Activated T-cell treated with anti-CD3 and anti-CD28 coated beads for 48 hours (primary cell): ENCODE results near the gene TMEM219.
"Not testable (repeated sequence)": the region's sequence is repeated elsewhere in the genome, so short reads cannot be mapped to it uniquely, and the experiment has no call there.

Experiments
- DNase-seq: peaks from one replicate; pipeline ENCODE4 v3.0.0-alpha.2; 2020; ENCODE audit warnings: low read depth

TMEM219 gene, protein sequence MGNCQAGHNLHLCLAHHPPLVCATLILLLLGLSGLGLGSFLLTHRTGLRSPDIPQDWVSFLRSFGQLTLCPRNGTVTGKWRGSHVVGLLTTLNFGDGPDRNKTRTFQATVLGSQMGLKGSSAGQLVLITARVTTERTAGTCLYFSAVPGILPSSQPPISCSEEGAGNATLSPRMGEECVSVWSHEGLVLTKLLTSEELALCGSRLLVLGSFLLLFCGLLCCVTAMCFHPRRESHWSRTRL

DNA sequence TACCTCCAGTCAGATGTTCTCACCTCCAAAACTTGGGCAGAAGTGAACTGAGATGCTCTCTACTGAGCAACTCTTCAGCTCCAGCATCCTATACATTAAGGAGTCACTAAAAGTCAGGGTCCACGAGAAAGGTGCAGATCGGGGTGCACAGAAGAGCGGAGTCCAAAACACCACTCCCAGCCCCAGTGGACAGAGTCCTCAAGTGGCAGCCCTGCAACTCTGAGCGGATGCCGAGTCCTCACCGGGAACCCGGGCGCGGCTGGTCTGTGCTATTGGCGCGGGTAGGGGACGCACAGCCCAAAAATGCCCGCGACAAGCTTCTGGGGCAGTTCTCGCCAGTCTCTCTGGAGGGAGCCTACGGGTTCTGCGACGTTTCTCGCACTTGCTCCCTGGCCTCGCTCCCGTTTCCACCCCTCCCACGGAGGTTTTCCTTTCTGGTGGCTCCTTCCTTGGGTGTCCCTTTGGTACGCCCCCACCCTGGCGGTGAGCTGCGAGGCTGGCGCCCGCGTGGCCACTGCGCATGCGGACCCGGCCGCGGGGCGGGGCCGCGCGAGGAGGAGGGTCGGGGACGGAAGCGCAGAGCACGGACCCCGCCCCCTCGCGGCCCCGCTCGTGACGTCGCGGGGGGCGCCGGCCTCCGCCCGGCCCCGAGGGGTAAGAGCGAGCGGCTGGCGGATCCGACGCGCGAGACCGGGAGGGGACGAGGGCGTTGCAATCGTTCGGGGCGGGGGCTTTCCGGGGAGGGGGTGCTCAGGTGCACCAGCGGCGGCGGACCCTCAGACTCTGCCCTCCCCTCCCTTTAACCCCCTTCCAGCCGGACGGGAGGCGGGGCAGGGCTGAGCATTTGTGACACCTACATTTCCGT lies at the start of gene TMEM219:
Gene TMEM219 (plus strand): TSS at position 601 of the 865 bp plus-strand sequence. CDS start 1,065 bp downstream, outside the sequence.
- DNase-seq = peak; percentile 95

DNA sequence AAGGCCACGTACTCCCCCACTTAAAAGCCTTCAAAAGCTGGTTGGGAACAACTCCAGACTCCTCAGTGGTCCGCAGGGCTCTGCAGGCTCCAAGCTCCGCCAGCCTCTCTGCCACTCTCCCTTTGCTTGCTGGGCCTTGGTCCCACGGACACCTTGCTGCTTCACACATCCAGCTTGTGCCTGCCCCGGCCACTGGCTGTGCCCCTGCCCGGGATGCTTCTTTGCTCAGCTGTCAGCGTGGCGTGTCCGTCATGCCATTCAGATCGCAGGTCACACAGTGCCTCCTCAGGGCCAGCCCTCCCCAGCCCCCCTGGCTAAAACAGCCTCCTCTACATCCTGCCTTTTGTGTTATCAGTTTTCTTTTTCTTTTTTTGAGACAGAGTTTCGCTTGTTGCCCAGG lies 49.8 kb upstream of the TMEM219 start:
- DNase-seq = no peak

DNA sequence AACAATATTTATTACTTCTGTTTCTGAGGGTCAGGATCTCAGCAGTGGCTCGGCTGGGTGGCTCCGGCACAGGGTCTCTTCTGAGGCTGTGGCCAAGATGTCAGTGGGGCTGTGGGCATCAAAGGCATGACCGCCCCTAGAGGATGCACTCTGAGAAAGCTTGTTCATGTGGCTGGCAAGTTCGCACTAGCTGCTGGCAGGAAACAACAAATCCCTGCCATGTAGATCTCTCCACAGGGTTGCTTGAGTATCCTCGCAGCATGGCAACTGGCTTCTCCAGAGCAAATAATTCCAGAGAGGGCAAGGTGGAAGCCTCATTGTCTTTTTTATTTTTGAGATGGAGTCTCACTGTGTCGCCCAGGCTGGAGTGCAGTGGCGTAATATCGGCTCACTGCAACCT lies 48.4 kb upstream of the TMEM219 start:
- no peak for DNase-seq

DNA sequence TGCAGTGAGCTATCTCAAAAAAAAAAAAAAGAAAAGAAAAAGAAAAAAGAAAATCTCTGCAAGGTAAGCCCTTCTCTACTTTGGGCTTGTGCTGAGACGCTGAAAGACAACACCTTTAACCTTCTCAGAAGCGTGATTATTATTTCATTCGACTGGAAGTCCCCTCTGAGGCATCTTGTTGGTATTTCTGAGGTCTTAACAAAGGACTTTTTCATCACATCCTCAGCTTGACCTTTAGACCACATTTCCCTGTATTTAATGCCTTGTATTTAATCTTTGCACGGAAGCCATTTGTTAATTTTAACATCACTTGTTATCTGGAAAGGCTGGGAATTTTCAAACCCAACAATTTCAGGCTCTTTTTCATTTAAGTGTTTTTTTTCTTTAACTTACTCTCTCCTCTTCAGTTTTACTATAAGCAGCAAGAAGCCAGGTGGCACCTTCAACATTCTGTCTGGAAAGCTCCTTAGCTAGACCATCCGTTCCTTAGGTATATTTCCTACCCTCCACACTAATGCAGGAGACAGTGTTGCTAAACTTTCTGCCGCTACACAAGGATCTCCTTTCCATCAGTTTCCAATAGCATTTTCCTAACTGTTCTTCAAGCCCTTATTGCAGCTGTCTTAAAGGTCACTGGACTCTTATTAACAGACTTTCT lies 46.2 kb upstream of the TMEM219 start:
- DNase-seq = no peak

DNA sequence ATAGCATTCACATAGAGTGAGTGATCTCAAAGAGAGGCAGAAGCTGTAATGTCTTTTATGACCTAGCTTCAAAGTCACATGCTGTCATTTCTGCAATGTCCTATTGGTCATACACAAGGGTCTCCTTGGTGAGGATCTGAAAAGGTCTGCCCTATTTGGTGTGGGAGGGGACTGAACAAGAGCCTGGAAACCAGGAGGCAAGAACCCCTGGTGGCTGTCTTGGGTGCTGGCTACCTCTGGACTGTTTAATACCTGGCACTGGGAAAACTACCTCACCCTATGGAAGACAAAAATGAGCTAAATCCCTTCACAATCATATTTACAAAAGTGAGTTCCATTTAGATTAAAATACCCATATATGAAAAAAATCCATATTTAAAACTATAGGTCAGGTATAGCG lies 44.9 kb upstream of the TMEM219 start:
- DNase-seq = no peak

DNA sequence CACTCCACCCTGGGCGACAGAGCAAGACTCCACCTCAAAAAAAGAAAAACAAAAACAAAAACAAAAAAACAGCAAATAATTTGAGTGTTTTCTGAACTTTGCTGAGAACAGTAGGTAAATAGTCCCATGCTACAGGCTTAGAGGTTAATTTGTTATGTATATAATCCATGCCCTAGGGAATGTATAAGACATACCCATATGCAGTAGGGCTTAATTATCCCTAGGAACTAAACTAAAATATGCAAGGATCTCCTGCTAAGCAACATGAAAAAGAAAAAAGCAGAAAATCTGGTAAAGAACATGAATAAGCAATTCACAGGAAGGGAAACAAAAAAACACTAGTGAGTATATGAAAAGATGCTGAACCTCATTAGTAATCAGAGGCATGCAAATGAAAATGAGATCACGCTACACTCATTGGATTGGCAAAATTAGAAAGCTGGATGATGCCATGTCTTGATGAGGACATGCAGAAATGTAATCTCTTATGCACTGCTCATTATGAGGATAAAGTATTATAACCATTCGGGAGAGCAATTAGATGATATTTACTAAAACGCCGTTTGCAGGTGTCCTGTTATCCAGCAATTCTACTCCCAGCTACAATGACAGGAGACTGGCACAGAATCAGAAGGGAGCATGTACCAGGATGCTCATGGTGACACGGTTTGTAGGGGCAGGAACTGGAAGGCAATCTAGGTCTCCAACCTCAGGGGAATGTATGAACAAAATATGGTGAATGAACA lies 41.4 kb upstream of the TMEM219 start:
- no peak for DNase-seq

DNA sequence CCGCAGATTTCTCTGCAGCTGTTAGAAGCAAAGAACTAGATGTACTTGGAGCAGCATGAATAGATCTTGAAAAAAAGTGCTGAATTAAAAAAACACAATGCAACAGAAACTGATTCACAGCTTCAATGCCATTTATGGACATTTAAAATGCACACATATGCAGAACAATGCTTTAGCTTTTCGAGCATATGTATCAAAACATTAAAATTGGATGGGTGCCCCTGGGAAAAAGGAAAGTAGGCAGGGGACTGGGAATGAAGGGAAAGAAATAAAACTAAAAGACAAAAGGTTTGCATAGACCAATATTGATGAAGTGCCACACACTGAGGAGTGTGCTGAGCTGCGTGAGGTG lies 40.9 kb upstream of the TMEM219 start:
- no peak for DNase-seq

DNA sequence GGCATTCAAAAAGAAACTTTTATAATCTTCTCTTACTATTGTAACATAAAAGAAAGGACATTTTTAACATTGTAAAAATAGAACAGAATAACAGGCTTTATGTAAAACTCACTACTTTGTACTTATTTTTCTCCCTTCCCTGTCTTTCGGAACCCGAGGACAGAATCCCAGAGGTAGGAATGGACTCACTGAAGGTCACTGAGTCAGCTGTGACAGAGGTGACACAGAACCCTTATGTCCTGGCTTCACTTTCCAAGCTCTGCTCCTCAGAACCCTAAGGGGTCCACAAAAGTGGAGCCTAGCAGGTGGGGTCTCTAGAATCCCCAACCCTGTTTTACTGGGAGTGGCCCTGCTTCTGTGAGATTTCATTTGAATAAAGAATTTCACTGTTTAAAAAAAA lies 39.6 kb upstream of the TMEM219 start:
- DNase-seq = no peak

DNA sequence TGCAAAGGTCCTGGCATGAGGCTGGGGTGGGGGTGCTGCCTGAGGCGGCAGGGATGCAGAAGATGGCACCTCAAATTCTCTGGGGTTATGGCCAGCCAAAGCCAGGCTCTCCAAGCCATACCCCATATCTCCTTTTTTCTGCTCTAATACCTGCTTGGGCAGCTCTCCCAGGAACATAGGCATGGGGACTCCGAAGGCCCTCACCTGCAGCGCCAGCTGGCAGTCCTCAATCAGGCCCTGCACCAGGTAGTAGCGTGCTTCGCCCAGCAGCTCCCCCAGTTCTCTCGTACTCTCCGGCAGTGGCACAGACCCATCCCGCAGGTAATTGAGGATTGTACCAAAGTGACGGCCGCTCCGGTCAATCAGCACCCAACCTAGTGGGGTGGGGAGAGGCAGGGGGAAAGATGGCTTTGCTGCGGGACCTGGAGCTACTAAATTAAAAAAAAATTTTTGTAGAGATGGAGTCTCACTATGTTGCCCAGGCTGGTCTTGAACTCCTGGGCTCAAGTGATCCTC lies 38.8 kb upstream of the TMEM219 start:
- DNase-seq = no peak

DNA sequence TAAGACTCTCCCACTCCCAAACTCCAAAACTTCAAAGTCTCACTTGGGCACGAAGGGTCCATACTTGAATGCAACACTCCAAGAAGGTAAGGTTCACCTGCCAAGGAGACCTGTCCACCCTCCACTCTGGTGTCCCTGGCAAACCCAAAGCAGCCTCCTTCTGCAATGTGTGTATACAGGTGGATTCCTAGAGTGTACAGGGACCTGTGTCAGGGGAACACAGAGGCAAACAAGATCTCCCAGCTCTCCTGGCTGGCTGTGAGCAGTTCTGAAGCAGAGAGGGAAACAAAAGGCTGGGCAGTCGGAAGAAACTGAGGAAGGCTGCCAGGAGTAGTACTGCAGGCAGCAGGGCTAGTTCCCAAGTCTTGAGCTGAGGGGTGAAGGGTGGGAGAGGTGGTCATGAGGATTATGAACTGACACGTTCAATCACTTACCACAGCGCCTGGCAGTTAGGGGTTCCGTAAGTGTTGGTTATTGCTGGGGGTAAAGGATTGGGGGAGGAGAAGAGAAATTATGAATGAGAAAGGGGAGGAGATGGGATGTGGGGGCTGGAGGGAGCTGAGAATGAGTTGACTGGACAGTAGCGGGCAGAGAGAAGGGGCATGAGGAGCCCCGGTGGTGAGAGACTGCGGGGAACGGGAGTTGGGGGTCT lies 36.6 kb upstream of the TMEM219 start:
- no peak for DNase-seq

DNA sequence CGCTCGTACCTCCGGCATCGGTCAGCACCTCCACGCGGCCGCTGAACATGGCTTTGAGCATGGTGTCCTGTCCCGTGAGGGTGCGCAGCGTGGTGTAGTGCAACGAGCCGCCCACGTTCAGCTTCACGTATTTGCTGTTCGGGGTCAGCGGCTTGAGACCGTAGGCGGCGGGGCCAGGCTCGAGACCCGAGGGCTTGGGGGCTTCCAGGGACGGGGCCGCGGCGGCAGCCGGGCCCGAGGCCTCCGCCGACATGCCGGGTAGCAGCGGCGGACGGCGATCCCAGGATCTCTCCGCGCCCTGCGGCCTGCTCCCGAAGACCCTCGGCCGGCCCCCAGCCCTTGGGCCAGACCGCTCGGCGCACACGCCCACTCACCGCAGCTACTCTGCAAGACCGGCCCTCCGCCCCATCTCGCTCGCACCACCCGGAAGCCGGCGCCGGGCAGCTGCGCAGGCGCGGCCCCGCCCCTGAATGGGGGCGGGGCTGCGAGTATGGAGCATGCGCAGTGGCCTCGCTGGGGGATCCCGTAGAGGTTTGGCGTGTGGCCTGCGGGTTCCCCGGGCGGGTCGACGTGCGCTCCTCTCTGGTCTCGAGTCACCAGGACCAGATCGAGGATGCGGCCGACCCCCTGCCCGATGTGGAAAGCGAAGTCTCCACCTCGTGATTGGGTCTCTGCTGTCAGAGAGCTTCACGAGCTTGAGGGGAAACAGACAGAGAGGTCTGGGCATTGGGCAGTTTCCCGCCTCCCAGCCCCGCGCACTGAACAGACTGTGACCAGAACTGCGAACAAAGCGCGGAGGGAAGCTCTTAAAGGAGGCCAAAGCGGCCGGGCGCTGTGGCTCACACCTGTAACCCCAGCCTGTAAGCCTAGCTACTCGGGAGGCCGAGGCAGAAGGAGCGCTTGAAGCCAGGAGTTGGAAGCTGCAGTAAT lies 35.8 kb upstream of the TMEM219 start, which contains the start of gene KCTD13:
Gene KCTD13 (minus strand): TSS at position 446 of the 930 bp plus-strand sequence. CDS start 193 bp downstream, at position 253.
- DNase-seq = peak; percentile 96

DNA sequence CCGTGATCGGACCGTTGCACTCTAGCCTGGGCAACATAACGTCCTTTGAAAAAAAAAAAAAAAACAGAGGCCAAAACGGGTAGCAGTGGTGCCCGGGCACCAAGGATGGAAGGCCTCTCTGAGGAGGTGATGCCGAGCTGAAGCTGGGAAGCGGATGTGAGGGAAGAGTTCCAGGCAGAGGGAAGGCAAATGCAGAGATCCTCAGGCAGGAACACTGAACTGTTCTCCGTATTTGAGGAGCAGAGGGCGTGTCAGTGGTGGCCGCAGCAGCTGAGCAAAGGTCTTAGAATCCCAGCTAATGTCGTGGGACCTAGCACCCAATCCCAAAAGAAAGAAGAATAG lies 35.2 kb upstream of the TMEM219 start:
- DNase-seq = no peak

DNA sequence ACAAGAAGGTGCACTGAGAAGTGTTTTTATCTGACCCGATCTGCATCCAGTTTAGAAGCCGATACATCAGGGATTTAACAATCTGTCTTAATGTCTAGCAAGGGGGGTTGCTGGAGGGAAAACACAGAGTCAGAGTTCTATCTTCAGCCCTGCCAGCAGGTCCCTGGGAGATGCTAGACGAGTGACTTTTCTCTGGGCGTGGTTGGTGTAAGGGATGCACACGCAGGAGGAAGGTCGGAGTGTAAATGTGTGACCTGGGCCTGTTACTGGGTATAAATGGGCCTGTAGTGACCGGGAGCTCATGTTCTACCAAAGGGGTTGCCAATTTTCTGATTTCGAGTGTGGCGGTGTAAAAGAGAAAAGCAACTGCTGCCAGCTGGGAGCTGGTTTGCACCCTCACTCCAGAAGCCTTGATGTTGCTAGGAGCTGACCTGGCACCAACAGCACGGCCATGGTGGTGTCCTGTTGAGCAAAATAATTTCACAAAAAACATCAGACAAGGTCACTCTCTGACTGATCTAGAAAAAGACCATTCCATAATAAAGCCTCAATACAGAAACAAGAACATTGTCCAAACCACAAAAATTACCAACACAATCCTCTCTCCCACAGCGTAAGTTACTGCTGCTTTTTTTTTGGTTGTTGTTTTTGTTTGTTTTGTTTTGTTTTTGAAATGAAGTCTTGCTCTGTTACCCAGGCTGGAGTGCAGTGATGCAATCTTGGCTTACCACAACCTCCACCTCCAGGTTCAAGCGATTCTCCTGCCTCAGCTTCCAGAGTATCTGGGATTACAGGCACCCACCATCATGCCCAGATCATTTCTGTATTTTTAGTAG lies 34.6 kb upstream of the TMEM219 start:
- no peak for DNase-seq

DNA sequence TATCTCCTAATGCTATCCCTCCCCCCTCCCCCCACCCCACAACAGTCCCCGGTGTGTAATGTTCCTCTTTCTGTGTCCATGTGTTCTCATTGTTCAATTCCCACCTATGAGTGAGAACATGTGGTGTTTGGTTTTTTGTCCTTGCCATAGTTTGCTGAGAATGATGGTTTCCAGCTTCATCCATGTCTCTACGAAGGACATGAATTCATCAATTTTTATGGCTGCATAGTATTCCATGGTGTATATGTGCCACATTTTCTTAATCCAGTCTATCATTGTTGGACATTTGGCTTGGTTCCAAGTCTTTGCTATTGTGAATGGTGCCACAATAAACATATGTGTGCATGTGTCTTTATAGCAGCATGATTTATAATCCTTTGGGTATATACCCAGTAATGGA lies 30.1 kb upstream of the TMEM219 start:
- not testable (repeated sequence) for DNase-seq

DNA sequence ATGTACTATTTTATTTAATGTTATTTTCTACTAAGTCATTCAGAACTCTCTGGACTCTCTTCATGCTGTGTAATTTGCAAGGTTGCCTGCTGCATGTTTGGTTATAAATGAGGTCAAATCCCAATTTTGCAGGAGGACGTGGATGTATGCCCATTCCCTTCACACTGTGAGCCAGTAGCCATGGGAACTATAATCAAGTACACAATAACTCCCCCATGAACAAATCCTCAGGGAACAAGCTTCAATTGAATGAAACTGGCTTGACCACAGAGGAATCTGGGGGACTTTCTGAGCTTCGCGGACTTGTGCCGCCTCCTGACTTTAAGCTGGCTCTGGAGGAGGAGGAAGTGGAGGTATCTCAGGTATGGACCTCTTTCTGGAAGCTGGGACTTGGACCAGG lies 21.2 kb upstream of the TMEM219 start:
- DNase-seq = no peak

DNA sequence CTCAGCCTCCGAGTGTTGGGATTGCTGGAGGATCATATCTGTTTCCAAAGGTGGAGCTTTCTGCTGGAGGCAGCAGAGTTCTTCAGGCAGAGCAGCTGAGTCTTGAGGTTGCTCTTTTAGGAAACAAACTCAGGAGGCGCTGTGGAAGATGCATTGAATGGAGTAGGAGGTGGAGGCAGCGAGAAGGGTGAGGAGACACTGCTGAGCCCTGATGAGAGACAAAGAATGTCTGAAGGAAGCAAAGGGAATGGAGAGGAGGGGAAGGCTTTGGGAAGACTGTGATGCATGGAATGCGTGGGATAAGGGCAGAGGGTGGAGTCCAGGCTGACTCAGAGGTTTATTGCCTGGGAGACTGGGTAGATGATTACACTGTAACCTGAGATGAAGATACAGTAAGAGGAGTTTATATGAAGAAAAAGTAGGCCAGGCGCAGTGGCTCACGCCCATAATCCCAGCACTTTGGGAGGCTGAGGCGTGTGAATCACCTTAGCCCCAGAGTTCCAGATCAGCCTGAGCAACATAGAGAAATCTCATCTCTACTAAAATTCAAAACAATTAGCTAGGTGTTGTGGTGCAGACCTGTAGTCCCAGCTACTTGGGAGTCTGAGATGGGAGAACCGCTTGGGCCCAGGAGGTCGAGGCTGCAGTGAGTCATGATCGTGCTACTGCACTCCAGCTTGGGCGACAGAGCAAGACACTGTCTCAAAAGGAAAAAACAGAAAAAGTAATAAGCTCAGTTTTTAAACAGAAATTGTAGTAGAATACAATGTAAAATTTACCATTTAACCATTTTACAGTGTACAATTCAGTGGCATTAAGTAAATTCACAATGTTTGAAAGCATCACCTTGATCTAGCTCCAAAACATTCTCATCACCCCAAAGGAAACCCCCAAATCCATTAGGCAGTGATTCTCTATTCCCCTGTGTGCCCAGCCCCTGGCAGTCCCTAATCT lies 17.8 kb upstream of the TMEM219 start:
- no peak for DNase-seq

DNA sequence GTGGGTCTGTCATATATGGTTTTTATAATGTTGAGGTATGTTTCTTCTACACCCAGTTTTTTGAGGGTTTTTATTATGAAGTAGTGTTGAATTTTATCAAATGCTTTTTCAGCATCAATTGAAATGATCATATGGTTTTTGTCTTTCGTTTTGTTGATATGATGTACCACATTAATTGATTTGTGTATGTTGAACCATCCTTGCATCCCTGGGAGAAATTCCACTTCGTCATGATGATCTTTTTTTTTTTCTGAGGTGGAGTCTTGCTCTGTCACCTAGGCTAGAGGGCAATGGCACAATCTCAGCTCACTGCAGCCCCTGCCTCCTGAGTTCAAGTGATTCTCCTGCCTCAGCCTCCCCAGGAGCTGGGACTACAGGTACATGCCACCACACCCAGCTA lies 14.0 kb upstream of the TMEM219 start:
- no peak for DNase-seq

DNA sequence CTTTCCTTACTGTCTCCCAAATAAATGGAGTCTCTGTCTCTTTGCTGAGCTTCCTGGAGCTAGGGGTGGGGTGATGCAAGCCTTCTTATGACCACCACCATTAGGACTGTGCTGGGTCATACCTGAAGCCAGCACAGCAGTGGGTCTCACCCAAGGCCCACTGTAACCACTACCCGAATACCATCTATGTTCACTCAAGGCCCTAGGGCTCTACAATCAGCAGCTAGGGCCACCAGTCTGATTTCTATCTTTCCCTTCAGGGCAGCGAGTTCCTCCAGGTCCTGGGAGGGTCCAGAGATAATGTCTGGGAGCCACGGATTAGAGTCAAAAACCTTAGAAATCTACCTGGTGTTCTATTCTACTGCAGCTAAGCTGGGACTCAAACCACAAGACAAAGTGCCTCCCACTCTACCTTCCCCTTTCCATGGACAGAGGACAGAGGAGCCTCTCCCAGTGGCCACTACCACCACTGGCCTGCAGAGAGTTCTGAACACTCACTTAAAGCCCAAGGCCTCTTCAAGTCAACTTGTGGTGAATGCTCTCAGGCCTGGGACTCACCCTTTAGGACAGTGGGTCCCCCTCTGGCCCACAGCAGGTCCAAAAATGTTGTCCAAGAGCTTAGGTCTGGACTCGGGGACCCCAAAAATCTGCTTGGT lies 10.9 kb upstream of the TMEM219 start:
- no peak for DNase-seq
